CD14-positive monocyte (primary cell): Measurements from ENCODE around the gene PITRM1. TPM values are rescaled to one million over a fixed set of nuclear protein-coding genes. Genes with fewer than 3 reads are reported as not detected.

ENCODE experiments used
- DNase-seq, 3 donors: peaks; one replicate each; pipeline ENCODE4 v3.0.0-alpha.2; 2011 to 2022
- H2AFZ ChIP-seq: 2 replicates; pipeline ENCODE4 v1.6.0; 2012; ENCODE audit warnings: mild to moderate bottlenecking, low read depth, low read length, inconsistent platforms; ENCODE audit not compliant: insufficient read depth, poor library complexity, severe bottlenecking
- H3K27ac ChIP-seq, 2 donors: 1 replicate in 1 of 2; 2 replicates in 1 of 2; pipeline ENCODE4 v1.5.1; 2012 to 2013; ENCODE audit warnings: low read length in 2 of 2, control low read depth in 1 of 2, inconsistent platforms in 1 of 2, low read depth in 1 of 2, mild to moderate bottlenecking in 1 of 2
- H3K27me3 ChIP-seq, 2 donors: one replicate each; pipeline versions ENCODE4 v1.6.0 to v1.6.1; 2011 to 2013; ENCODE audit warnings: low read length in 2 of 2; ENCODE audit not compliant: control insufficient read depth in 2 of 2, insufficient read depth in 2 of 2
- H3K36me3 ChIP-seq, 2 donors: replicated peaks in 1 of 2; 1 replicate in 1 of 2; 2 replicates in 1 of 2; pipeline versions ENCODE4 v1.5.1 to v1.6.1; 2012 to 2013; ENCODE audit warnings: low read length in 2 of 2, control low read depth in 1 of 2, inconsistent platforms in 1 of 2, mild to moderate bottlenecking in 1 of 2; ENCODE audit not compliant: insufficient read depth in 2 of 2, control insufficient read depth in 1 of 2
- H3K4me1 ChIP-seq, 2 donors: 1 replicate in 1 of 2; 2 replicates in 1 of 2; pipeline versions ENCODE4 v1.5.1 to v1.6.1; 2012 to 2013; ENCODE audit warnings: low read length in 2 of 2, control low read depth in 1 of 2, inconsistent platforms in 1 of 2, mild to moderate bottlenecking in 1 of 2, moderate library complexity in 1 of 2; ENCODE audit not compliant: insufficient read depth in 2 of 2, control insufficient read depth in 1 of 2
- H3K4me2 ChIP-seq: replicated peaks from 2 replicates; pipeline ENCODE3; 2012; ENCODE audit warnings: low read length, moderate library complexity, mild to moderate bottlenecking; ENCODE audit not compliant: poor library complexity, severe bottlenecking; ENCODE audit errors: extremely low read depth
- H3K4me3 ChIP-seq, 3 experiments: fragments of 200-600 bp in 1 of 3; sonication (generic) in 1 of 3; replicated peaks in 1 of 3; 1 replicate in 2 of 3; 2 replicates in 1 of 3; pipeline ENCODE4 v1.5.1; 2011 to 2013; ENCODE audit warnings: low read length in 3 of 3, mild to moderate bottlenecking in 3 of 3, control low read depth in 2 of 3, low read depth in 2 of 3, inconsistent platforms in 1 of 3, moderate library complexity in 1 of 3
- H3K79me2 ChIP-seq: 2 replicates; pipeline ENCODE4 v1.6.0; 2012; ENCODE audit warnings: mild to moderate bottlenecking, control low read depth, inconsistent platforms, low read length, moderate library complexity; ENCODE audit not compliant: insufficient read depth
- H3K9ac ChIP-seq: 2 replicates; pipeline ENCODE4 v1.6.0; 2017; ENCODE audit warnings: low read length, mild to moderate bottlenecking; ENCODE audit not compliant: insufficient read depth, poor library complexity, severe bottlenecking
- H3K9me3 ChIP-seq, 2 donors: replicated peaks in 1 of 2; 1 replicate in 1 of 2; 2 replicates in 1 of 2; pipeline versions ENCODE4 v1.5.1 to v1.6.1; 2012 to 2013; ENCODE audit warnings: low read length in 2 of 2, control low read depth in 1 of 2; ENCODE audit not compliant: control insufficient read depth in 1 of 2, insufficient read depth in 1 of 2
- H4K20me1 ChIP-seq: 2 replicates; pipeline ENCODE4 v1.6.0; 2012; ENCODE audit warnings: mild to moderate bottlenecking, low read length, control low read depth, moderate library complexity; ENCODE audit not compliant: insufficient read depth
- H3K27ac Mint-ChIP-seq, 7 donors: one replicate each; pipeline ENCODE4 v1.8.0; 2020; ENCODE audit warnings: mild to moderate bottlenecking in 7 of 7, mixed read lengths in 7 of 7, moderate library complexity in 6 of 7, inconsistent platforms in 2 of 7
- H3K27me3 Mint-ChIP-seq, 3 donors: one replicate each; pipeline ENCODE4 v1.8.0; 2021 to 2022; ENCODE audit warnings: low read depth in 3 of 3, mild to moderate bottlenecking in 3 of 3, mixed read lengths in 3 of 3, moderate library complexity in 3 of 3, inconsistent platforms in 1 of 3
- H3K36me3 Mint-ChIP-seq, 2 donors: one replicate each; pipeline ENCODE4 v1.8.0; 2020; ENCODE audit warnings: mixed read lengths in 2 of 2, inconsistent platforms in 1 of 2, mild to moderate bottlenecking in 1 of 2
- H3K4me1 Mint-ChIP-seq: one replicate; pipeline ENCODE4 v1.8.0; 2020; ENCODE audit warnings: mild to moderate bottlenecking, mixed read lengths
- H3K4me3 Mint-ChIP-seq, 2 donors: one replicate each; pipeline ENCODE4 v1.8.0; 2020; ENCODE audit warnings: mild to moderate bottlenecking in 2 of 2, mixed read lengths in 2 of 2, moderate library complexity in 1 of 2
- H3K9me3 Mint-ChIP-seq, 7 donors: one replicate each; pipeline ENCODE4 v1.8.0; 2020 to 2022; ENCODE audit warnings: mixed read lengths in 7 of 7, mild to moderate bottlenecking in 6 of 7, moderate library complexity in 6 of 7, inconsistent platforms in 2 of 7
- CTCF ChIP-seq: fragments of 200-600 bp; IDR thresholded peaks from one replicate; pipeline ENCODE4 v1.8.0; 2022; ENCODE audit warnings: antibody characterized with exemption, mild to moderate bottlenecking
- WGBS: methylation state at CpG from one replicate; pipeline ENCODE4 v1.1.5; 2013; ENCODE audit warnings: missing lambda C conversion rate; ENCODE audit not compliant: insufficient coverage; 5-methylcytosine and 5-hydroxymethylcytosine counted together
- intact Hi-C, 2 donors: fragments of 100-400 bp; cut with micrococcal nuclease; formaldehyde crosslinking; loops; one replicate each; pipeline versions ENCODE4 v1.15.0 to v1.15.1; 2023
- polyA minus RNA-seq: library from RNA; depleted of rRNA, polyadenylated mRNA; stranded (reverse); fragments of >200 nt; gene quantifications from 2 replicates; pipeline ENCODE4 v1.2.3, GENCODE V29; 2012
- polyA plus RNA-seq, 3 donors: library from polyadenylated mRNA; depleted of rRNA in 1 of 3; unstranded in 2 of 3; stranded (reverse) in 1 of 3; fragments of 300-500 nt in 2 of 3; fragments of >200 nt in 1 of 3; fragmentation: Illumina TruSeq in 2 of 3; gene quantifications; 1 replicate in 2 of 3; 2 replicates in 1 of 3; pipeline ENCODE4 v1.2.3, GENCODE V29; 2012 to 2021
- total RNA-seq, 12 experiments: library from RNA in 1 of 12; stranded (reverse) in 1 of 12; fragments of 120-200 nt in 1 of 12; gene quantifications; one replicate each; pipeline ENCODE4 v1.2.4 and lab custom pipeline; 2013 to 2026; ENCODE audit warnings: mixed read lengths in 6 of 12, inconsistent platforms in 1 of 12

PITRM1 gene
- total RNA-seq (2013): 44.0 TPM
- polyA plus RNA-seq (10 to 100 TPM; 15.3 to 45.7 (median 23.2) TPM), polyA minus RNA-seq (24.0 and 33.3 TPM in 2 replicates), total RNA-seq (lab: John Stamatoyannopoulos, UW) (48.2 to 93.6 (median 64.4) reads per million in 11 experiments)

- under 1% methylated on average over 49 of the region's 73 CpGs for WGBS
These were observed at the start of gene PITRM1 for GRCh38 chr10:3172446-3173170. Gene PITRM1, minus strand, starts transcription at chr10:3172782. Its CDS starts 10 bp downstream, at chr10:3172772.

More at GRCh38 chr10:3172446-3173170, at the start of gene PITRM1:
- H3K4me1 Mint-ChIP-seq: peaks cover 26% of the 10 kb centered on the region
- H3K27ac Mint-ChIP-seq: peak within 1 kb of the TSS; percentile 84 to 96 (median 93)
- intact Hi-C loops: loop anchor here (5.0 kb wide), 1 partner anchor 75 kb away; no protein-coding TSS in a partner anchor
- Histone ChIP-seq H2AFZ (peak within 1 kb of the TSS; percentile 95), H3K4me3 (peak within 1 kb of the TSS; percentile 56 to 94 (median 87)), H3K36me3 (peaks cover 21 to 23% of the 10 kb centered on the region in 2 donors), H3K9ac (peak within 1 kb of the TSS; percentile 85), H3K9me3 (no peaks in the 10 kb centered on the region), H4K20me1 (no peaks in the 10 kb centered on the region), H3K79me2 (peaks cover 14% of the 10 kb centered on the region), H3K4me2 (peak within 1 kb of the TSS; percentile 97), H3K27ac (peak within 1 kb of the TSS; percentile 49 to 87), H3K27me3 (no peaks in the 10 kb centered on the region), H3K4me1 (peaks cover 18 to 25% of the 10 kb centered on the region in 2 donors)
- H3K27me3 Mint-ChIP-seq: peaks cover 5 to 7% (median 6%) of the 10 kb centered on the region in 3 donors
- TF ChIP-seq CTCF: no peak
- peak within 1 kb of the TSS; percentile 87 to 95 for H3K4me3 Mint-ChIP-seq
- DNase-seq: peak; percentile 98 to 99 (median 99)
- peaks cover 0 to 4% (median 1%) of the 10 kb centered on the region in 7 donors for H3K9me3 Mint-ChIP-seq
- peaks cover 20 to 22% of the 10 kb centered on the region in 2 donors for H3K36me3 Mint-ChIP-seq
